ENCODE data around the gene NOSIP. TPM values are rescaled to one million over a fixed set of nuclear protein-coding genes. Genes with fewer than 3 reads are reported as not detected.

Gene NOSIP
- total and polyA plus RNA-seq, 2 of the 4 experiments (the other 2 are of a cell fraction) = 118 to 138 TPM

- no peak overlapping the region for H2BK5ac ChIP-seq (ENCODE audit: low read depth, low read length, poor library complexity, severe bottlenecking)
- BruUV-seq (replicated peaks) = no TSS peak
- H2AK5ac ChIP-seq (ENCODE audit: low read depth, low read length) = no peak overlapping the region
- DNase-seq (no peak), ATAC-seq (ENCODE audit: low read depth) (no peak)
- no peak overlapping the region for H3K4ac ChIP-seq (ENCODE audit: low read depth, low read length)
- CTCF ChIA-PET = no interaction called here
- no peak overlapping the region for H3K18ac ChIP-seq (ENCODE audit: low read depth, low read length)
- H3K56ac ChIP-seq (ENCODE audit: extremely low read depth, insufficient read depth, low read length) = no peak overlapping the region
- dilution Hi-C loops (cut with HindIII; ENCODE audit: low sequenced_read_pairs, unreplicated experiment) = no loop called here
- H2BK15ac ChIP-seq (ENCODE audit: low read depth, low read length) = no peak overlapping the region
- H4K20me1 ChIP-seq (ENCODE audit: insufficient read depth, low read length) = peaks cover 35% of the 10 kb centered on the region
- H3K36me3 ChIP-seq (ENCODE audit: control insufficient read depth, insufficient read depth, low read length) = peaks cover 9% of the 10 kb centered on the region
- no peak overlapping the region for H4K5ac ChIP-seq (ENCODE audit: low read depth, low read length)
- H3K79me1 ChIP-seq (ENCODE audit: low read depth in 1 of 2, low read length in 2 of 2) = peaks cover 13 to 62% of the 10 kb centered on the region in 2 experiments; a peak in 3 of 4 replicates
- no peak overlapping the region for H3K4me3 ChIP-seq (ENCODE audit: insufficient read depth, low read depth, low read length)
- H3K9ac ChIP-seq (ENCODE audit: low read depth, low read length) = no peak overlapping the region
- no CpG with 5 or more reads among the region's 2 CpGs for WGBS, 2 experiments (ENCODE audit: extremely low coverage in 2 of 2, insufficient read length in 1 of 2)
- intact Hi-C loops (cut with micrococcal nuclease) = loop anchor here (5.0 kb wide), 1 partner anchor 108 kb away; no protein-coding TSS in a partner anchor
- no peak overlapping the region for H2BK20ac ChIP-seq (ENCODE audit: low read depth, low read length)
- H3K23ac ChIP-seq (ENCODE audit: low read depth, low read length) = no peak overlapping the region
- no peak overlapping the region for H3K4me2 ChIP-seq (ENCODE audit: low read depth, low read length)
- no peak overlapping the region for H4K91ac ChIP-seq (ENCODE audit: insufficient read depth, low read depth, low read length)
- in situ Hi-C loops (cut with MboI; ENCODE audit: low sequenced_read_pairs) = loop anchor here (25.0 kb wide), 1 partner anchor 312 kb away; no protein-coding TSS in a partner anchor
- H2BK120ac ChIP-seq (ENCODE audit: low read depth, low read length) = no peak overlapping the region
- TF ChIP-seq MAFK (IDR thresholded peaks at IDR 0.05; ENCODE audit: low read depth, low read length) (peak; percentile 78), USF2 (IDR thresholded peaks at IDR 0.05; ENCODE audit: low read depth, low read length) (no peak)
- H3K9me1 ChIP-seq (ENCODE audit: insufficient read depth, low read length) = no peaks in the 10 kb centered on the region
- no peak overlapping the region for H3K27ac ChIP-seq (ENCODE audit: insufficient read depth, low read length)
- H3K27me3 ChIP-seq (ENCODE audit: control insufficient read depth, insufficient read depth, low read length) = no peaks in the 10 kb centered on the region
- H4K8ac ChIP-seq (ENCODE audit: low read depth in 2 of 2, low read length in 2 of 2) = no peak overlapping the region
- H3K14ac ChIP-seq (replicated peaks; ENCODE audit: low read depth, low read length) = no peak overlapping the region
- no peaks in the 10 kb centered on the region for H3K4me1 ChIP-seq (ENCODE audit: control insufficient read depth, insufficient read depth, low read length)
- H3K9me3 ChIP-seq (ENCODE audit: control insufficient read depth, insufficient read depth, low read length) = no peaks in the 10 kb centered on the region
- no peak overlapping the region for H2AFZ ChIP-seq (replicated peaks; ENCODE audit: low read length, poor library complexity)
- POLR2A ChIA-PET (ENCODE audit: unreplicated experiment) = no interaction called here
- H2AK9ac ChIP-seq (replicated peaks; ENCODE audit: low read depth, low read length, poor library complexity) = no peak overlapping the region
Observed at GRCh38 chr19:49574206-49574755, 6.1 kb downstream of the NOSIP start.

All from IMR-90 (cell line).